GM21825 (cell line): ENCODE data around the gene RAB36.

ENCODE experiments used
- ATAC-seq: cut with Tn5 transposase; IDR thresholded peaks from one replicate; pipeline ENCODE4 v1.9.1; 2021; ENCODE audit warnings: mild to moderate bottlenecking, moderate library complexity; ENCODE audit not compliant: unreplicated experiment

RAB36 gene

GRCh38 chr22:23157560-23158515 lies 12.6 kb downstream of the RAB36 start:
- ATAC-seq = no peak

- no peak for ATAC-seq
Observed at GRCh38 chr22:23158516-23159290, 13.4 kb downstream of the RAB36 start.

- no peak for ATAC-seq
Observed at GRCh38 chr22:23159291-23159630, 14.0 kb downstream of the RAB36 start.

GRCh38 chr22:23161029-23161428 lies 15.8 kb downstream of the RAB36 start:
- ATAC-seq = no peak

GRCh38 chr22:23161574-23161973 lies 16.3 kb downstream of the RAB36 start:
- ATAC-seq = no peak

- no peak for ATAC-seq
Observed at GRCh38 chr22:23163665-23164064, 18.4 kb downstream of the RAB36 start.

GRCh38 chr22:23164091-23164490 lies 18.8 kb downstream of the RAB36 start:
- ATAC-seq = no peak

GRCh38 chr22:23166042-23166831 lies 21.0 kb downstream of the RAB36 start:
- no peak for ATAC-seq

- no peak for ATAC-seq
Observed at GRCh38 chr22:23166841-23167616, 21.8 kb downstream of the RAB36 start.

GRCh38 chr22:23168391-23169042 lies 23.2 kb downstream of the RAB36 start:
- no peak for ATAC-seq

GRCh38 chr22:23169043-23169406 lies 23.7 kb downstream of the RAB36 start:
- no peak for ATAC-seq

- ATAC-seq = no peak
Observed at GRCh38 chr22:23175817-23176644, 30.8 kb downstream of the RAB36 start.

- ATAC-seq = no peak
Observed at GRCh38 chr22:23176645-23177027, 31.4 kb downstream of the RAB36 start.

GRCh38 chr22:23177197-23177596 lies 31.9 kb downstream of the RAB36 start:
- no peak for ATAC-seq

GRCh38 chr22:23178512-23179254 lies 33.4 kb downstream of the RAB36 start:
- no peak for ATAC-seq

GRCh38 chr22:23179381-23180299 lies 34.4 kb downstream of the RAB36 start:
- ATAC-seq = no peak

- ATAC-seq = no peak
Observed at GRCh38 chr22:23180301-23180892, 35.1 kb downstream of the RAB36 start, which contains the start of gene BCR. Gene BCR, plus strand, starts transcription at chr22:23180509. Its CDS starts 452 bp downstream, at chr22:23180961.
